ENCODE measurements around the gene NPSR1.
A peak's percentile ranks its signal among the peaks of the same experiment; 100 is the strongest.

NPSR1 gene

DNA sequence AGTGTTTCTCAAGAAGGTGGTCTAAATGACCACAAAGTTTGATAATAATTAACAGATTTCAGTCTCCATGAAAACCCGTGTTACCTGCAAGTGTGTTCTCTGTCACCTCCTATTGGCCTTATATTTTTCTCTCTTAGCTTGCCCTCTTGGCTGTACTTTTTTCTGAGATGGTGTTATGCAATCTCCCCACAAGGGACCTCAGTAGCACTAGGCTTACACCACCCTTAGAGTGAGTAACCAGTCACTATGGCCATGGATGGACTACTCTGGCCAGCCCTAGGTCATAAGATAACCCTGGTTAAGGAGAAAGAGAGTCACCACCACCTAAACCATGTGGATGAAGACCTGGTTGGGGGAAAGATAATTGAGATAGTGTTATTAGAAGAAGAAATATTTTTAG is 76.8 kb downstream of the NPSR1 start:
- H3K4me3 ChIP-seq (ENCODE audit: low read length): no peak overlapping the region
- DNase-seq (ENCODE audit: low read depth): no peak
- TF ChIP-seq CTCF (IDR thresholded peaks at IDR 0.05; ENCODE audit: insufficient read depth, low read depth, low read length, missing control alignments): no peak

DNA sequence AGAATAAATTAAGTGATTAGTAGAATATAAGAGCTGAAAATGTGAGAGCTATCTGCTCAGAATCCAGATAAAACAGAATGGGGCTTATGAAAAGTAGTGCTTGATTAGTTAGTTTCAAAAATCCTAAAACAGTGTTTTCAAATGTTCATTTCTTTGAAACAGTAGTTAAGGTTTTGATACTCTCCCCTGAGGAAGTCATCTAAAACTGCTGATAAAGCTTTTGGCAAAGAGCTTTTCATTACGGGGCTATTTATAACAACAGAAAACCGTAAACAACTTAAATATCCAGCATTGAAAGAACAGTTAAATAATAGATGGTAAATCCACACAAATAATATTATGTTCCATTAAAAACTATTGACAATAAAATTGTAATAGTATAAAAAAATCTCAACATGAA is 77.5 kb downstream of the NPSR1 start:
- TF ChIP-seq CTCF (IDR thresholded peaks at IDR 0.05; ENCODE audit: insufficient read depth, low read depth, low read length, missing control alignments): no peak
- DNase-seq (ENCODE audit: low read depth): no peak
- H3K4me3 ChIP-seq (ENCODE audit: low read length): no peak overlapping the region

DNA sequence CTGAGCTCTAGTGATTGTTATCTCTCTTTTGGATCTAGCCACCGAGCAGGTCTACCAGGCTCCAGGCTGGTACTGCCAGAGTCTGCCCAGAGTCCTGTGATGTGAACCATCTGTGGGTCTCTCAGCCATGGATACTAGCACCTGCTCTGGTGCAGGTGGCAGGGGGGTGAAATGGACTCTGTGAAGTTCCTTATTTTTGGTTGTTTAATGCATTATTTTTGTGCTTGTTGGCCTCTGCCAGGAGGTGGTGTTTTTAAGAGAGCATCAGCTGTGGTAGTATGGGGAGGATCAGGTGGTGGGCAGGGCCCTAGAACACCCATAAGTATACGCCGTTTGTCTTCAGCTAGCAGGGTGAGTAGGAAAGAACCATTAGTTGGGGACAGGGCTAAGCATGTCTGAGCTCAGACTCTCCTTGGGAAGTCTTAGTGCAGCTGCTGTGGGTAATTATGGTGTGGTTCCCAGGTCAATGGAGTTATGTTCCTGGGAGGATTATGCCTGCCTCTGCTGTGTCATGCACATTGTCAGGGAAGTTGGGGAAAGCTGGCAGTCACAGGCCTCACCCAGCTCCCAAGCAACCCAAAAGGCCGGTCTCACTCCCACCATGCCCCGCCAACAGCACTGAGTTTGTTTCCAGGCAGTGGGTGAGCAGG is 81.8 kb downstream of the NPSR1 start:
- TF ChIP-seq CTCF (IDR thresholded peaks at IDR 0.05; ENCODE audit: insufficient read depth, low read depth, low read length, missing control alignments): no peak
- no peak for DNase-seq (ENCODE audit: low read depth)
- H3K4me3 ChIP-seq (ENCODE audit: low read length): no peak overlapping the region

DNA sequence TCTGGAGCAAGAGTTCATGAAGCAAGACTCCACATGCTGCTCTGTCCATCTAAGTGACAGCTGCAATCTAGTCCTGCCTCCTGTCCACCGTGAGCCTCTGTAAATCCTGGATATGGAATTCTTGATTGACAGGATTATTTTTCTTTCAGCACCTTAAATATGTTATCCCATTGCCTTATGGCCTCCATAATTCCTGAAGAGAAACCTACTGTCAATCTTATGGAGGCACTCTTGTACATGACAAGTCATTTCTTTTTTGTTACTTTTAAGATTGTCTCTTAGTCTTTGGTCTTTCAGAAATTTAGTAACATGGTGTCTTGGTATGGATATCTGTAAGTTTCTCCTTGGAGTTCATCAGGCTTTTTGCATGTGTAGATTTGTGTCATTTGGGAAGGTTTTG is 82.8 kb downstream of the NPSR1 start:
- no peak overlapping the region for H3K4me3 ChIP-seq (ENCODE audit: low read length)
- no peak for TF ChIP-seq CTCF (IDR thresholded peaks at IDR 0.05; ENCODE audit: insufficient read depth, low read depth, low read length, missing control alignments)
- DNase-seq (ENCODE audit: low read depth): no peak

DNA sequence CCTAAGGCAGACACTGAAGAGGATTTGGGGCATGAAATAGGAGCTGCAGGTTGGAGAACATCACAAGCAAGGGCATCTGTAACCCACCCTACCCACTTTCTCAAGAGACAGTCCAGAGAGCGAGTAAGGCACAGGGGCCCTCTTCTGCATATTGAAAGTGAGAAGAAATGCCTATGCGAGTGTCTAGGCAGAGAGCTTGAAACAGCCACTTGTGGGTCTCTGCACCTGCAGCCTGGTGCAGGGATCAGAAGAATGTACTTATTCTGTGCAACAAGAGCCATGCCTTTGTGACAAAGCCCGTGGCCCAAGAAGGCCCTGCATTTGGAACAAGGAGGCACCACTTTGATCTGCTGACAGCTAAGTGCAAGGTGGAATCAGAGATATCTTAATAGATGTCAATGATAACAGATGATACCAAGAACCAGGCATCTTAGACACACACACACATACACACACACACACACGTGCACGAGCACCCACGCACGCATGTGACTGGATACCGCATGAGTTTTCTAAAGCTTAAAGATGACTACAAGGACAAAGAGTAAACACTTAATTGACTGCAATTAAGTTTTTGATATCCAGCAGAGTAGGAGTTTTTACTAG is 89.3 kb downstream of the NPSR1 start:
- no peak for DNase-seq (ENCODE audit: low read depth)
- H3K4me3 ChIP-seq (ENCODE audit: low read length): no peak overlapping the region
- TF ChIP-seq CTCF (IDR thresholded peaks at IDR 0.05; ENCODE audit: insufficient read depth, low read depth, low read length, missing control alignments): no peak

- peak; percentile 64 for DNase-seq (ENCODE audit: low read depth)
- TF ChIP-seq CTCF (IDR thresholded peaks at IDR 0.05; ENCODE audit: insufficient read depth, low read depth, low read length, missing control alignments): no peak
- no peak overlapping the region for H3K4me3 ChIP-seq (ENCODE audit: low read length)
Observed at GRCh38 chr7:34747867-34748727, 90.1 kb downstream of the NPSR1 start.

Measured in epithelial cell of esophagus (primary cell).